Activated naive CD8-positive, alpha-beta T cell (primary cell): ENCODE measurements around the gene NOTUM.
A peak's percentile ranks its signal among the peaks of the same experiment; 100 is the strongest.

Experiments used
- H3K27ac Mint-ChIP-seq: one replicate; pipeline ENCODE4 v1.8.0; 2021; ENCODE audit warnings: mixed read lengths
- H3K27me3 Mint-ChIP-seq: one replicate; pipeline ENCODE4 v1.8.0; 2021; ENCODE audit warnings: mixed read lengths
- H3K36me3 Mint-ChIP-seq: one replicate; pipeline ENCODE4 v1.8.0; 2021; ENCODE audit warnings: mixed read lengths
- H3K4me1 Mint-ChIP-seq: one replicate; pipeline ENCODE4 v1.8.0; 2021; ENCODE audit warnings: low read depth, mixed read lengths
- H3K4me3 Mint-ChIP-seq: one replicate; pipeline ENCODE4 v1.8.0; 2021; ENCODE audit warnings: mild to moderate bottlenecking, mixed read lengths
- H3K9me3 Mint-ChIP-seq: one replicate; pipeline ENCODE4 v1.8.0; 2021; ENCODE audit warnings: low read depth, mixed read lengths

The NOTUM gene

DNA sequence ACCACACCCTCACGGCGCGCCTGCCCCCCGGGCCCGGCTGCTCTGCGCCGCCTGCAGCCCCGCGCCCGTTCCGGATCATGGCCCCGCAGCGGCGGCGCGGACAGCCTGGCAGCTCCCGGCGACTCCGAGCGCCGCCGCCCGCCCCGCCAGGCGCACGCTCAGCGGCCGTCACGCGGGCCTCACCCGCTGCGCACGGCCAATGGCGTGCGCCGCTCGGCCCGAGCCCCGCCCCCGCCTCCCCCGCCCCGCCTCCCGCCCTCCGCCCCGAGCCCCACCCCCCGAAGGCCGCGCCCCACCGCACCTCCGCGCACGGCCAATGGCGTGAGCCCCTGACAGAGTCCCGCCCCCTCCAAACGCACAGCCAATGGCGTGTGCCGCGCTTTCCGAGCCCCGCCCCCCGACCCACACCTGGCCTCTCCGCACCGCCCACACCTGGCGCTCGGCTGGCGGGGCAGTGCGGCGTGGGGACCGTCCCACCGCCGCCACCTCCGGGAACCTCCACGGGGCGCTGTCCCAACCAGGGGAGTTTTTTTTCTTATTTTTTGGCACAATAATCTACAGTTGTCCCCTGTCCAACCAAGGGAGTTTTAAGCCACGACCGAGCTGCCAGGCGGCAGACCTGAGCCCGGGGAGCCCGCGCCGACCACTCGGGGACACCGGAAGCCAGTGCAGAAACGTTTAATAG, 49.6 kb downstream of the NOTUM start, which contains the start of gene PCYT2:
TSS of gene PCYT2 (minus strand) at position 123 of the 685 bp plus-strand sequence. CDS start at position 79, 44 bp downstream.
- Mint-ChIP-seq H3K4me3 (peak within 1 kb of the TSS; percentile 86), H3K27me3 (no peaks in the 10 kb centered on the region), H3K4me1 (peaks cover 13% of the 10 kb centered on the region), H3K36me3 (peaks cover 4% of the 10 kb centered on the region), H3K9me3 (no peaks in the 10 kb centered on the region), H3K27ac (no peak within 1 kb of the TSS)

DNA sequence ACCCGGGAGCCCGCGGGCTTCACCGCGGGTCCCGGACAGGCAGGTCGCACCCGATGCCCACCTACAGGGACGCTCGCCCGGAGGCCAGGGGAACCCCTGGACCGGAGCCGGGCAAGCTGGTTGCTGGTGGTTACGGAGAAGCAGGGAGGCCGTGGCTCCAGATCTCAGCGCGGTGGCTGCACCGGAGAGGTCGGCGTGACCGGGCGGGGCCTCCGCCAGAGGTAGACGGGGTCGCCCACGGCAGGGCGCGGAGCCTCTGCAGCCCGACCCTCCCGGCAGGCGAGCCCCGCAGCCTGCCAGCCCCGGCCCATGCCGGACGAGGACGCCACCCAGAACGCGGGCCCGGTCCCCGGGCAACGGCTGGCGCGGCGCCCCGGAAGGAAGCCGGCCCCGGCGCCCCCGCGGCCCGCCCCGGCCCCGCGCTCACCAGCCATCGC, 50.1 kb downstream of the NOTUM start:
- peaks cover 9% of the 10 kb centered on the region for H3K4me1 Mint-ChIP-seq
- H3K27ac Mint-ChIP-seq = no peak overlapping the region
- H3K4me3 Mint-ChIP-seq = peak overlapping the region; percentile 86
- H3K9me3 Mint-ChIP-seq = no peaks in the 10 kb centered on the region
- no peaks in the 10 kb centered on the region for H3K27me3 Mint-ChIP-seq
- H3K36me3 Mint-ChIP-seq = peaks cover 4% of the 10 kb centered on the region

DNA sequence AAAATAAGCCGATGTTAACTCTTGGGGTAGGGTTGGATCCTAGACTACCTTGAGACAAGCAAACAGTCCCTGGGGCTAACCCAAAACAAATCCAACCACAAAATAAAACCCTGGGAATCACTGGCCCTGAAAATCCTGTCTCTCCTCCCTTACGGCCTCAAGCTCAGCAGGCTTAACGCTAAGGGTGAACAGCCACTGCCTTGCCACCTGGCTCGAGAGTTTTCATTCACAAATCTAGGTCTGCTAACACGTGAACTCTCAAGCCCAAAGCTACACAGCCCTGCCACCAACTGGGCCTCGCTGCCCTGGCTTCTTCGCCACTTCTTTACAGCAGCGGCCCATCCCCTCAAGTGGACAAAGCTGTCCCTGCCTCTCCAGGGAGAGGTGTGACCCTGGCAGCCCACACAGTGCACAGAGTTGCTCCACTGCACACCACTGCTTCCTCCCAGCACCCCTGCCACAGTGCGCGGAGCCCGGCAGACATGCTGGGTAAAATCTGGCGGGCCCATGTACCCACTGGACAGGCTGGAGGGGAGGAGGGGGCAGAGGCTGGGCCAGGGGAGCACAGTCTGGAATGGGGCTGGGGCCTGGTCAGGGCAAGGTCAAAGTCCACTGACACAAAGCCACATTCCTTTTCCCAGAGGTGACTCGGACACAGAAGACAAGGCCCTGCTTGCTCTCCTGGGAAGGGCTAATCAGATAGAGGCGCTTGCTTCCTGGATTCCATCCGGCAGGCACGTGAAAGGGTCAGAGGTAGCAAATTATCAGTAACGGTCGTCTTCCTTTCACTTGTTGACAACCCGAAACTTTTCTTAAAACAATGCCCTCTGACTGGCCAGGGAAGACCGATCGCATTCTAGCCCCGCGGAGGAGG, 50.8 kb downstream of the NOTUM start:
- H3K4me1 Mint-ChIP-seq = peaks cover 7% of the 10 kb centered on the region
- H3K27ac Mint-ChIP-seq = no peak overlapping the region
- peaks cover 4% of the 10 kb centered on the region for H3K36me3 Mint-ChIP-seq
- no peaks in the 10 kb centered on the region for H3K9me3 Mint-ChIP-seq
- peak overlapping the region; percentile 86 for H3K4me3 Mint-ChIP-seq
- no peaks in the 10 kb centered on the region for H3K27me3 Mint-ChIP-seq

DNA sequence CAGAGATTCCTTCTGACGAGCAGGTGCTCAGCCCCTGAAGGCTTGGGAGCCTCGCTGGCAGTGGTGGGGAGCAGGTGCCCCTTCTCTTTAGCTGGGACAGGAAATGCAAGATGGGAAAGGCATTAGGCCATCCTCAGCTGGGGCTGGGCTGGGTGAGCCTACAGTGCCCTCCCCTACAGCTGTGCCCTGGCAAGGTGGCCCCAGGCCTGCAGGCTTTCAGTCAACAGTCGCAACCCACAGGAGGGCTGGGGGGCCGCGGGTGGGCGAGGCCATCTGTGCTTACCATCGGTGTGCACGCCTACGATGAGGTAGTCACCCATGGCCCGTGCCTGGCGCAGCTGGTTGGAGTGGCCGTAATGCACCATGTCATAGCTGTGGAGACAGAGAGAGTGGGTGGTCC, 51.8 kb downstream of the NOTUM start:
- peak overlapping the region; percentile 86 for H3K4me3 Mint-ChIP-seq
- H3K36me3 Mint-ChIP-seq = peaks cover 4% of the 10 kb centered on the region
- H3K27me3 Mint-ChIP-seq = no peaks in the 10 kb centered on the region
- H3K27ac Mint-ChIP-seq = no peak overlapping the region
- H3K9me3 Mint-ChIP-seq = no peaks in the 10 kb centered on the region
- peaks cover 7% of the 10 kb centered on the region for H3K4me1 Mint-ChIP-seq

DNA sequence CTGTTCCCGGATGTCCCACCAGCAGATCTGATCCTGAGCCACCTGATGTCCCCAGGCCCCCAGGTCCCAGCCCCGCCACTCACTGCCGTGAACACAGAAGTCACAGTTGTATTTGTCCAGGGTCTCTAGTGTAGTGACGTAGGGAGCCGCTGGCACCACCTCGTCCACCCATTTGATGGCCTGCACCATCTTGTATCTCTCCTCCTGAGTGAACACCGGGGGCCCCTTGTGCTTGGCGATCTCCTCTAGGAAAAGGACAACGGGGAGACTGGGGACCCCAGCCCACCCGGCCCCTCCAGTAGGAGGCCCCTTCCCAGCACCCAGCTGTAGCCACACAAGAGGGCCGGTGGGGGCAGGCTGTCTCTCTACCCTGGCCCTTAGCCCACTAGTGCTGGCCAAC, 52.2 kb downstream of the NOTUM start:
- no peaks in the 10 kb centered on the region for H3K9me3 Mint-ChIP-seq
- H3K36me3 Mint-ChIP-seq = peaks cover 4% of the 10 kb centered on the region
- H3K27ac Mint-ChIP-seq = no peak overlapping the region
- H3K4me3 Mint-ChIP-seq = no peak overlapping the region
- H3K4me1 Mint-ChIP-seq = peaks cover 7% of the 10 kb centered on the region
- H3K27me3 Mint-ChIP-seq = no peaks in the 10 kb centered on the region

DNA sequence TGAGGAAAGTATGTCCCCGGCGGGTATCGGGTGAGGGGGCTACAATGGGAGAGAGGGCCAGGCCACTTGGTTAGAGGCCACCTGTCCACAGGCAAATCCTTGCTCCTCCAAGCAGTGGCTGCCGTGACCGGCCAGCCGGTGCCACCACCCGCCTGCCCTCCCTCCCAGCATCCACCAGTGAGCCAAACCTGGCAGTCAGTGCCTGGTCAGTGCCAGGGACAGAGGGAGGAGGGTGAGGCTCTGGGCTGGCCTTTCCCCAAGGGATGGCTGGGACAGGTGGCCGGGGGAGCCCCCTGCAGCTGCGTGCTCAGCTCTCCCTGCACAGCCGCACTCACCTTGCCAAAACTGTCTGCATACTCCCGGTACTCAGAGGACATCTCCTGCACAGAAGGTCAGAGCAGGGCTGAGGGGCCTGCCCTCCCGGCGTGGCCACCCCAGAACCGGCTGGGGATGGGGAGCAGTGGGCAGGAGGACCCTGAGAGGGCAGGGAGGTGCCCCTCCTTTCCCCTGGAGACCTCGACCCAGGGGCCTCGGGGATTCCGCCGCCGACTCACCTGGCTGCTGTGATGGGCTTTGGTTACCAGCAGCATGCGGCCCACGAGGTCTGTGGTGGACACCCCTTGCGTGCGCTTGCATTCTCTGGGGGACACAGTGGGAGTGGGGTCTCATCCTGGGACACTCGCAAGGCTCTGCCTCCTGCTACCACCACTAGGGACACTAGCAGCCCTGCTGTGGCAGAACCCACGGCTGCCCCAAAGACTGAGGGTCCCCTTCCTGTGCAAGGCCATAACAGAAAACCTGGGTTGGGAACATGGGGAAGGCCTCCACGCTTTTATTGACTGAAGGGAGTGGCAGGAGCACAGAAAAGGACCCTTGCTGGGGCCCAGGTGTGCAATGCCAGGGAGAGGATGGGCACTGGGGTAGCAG, 53.5 kb downstream of the NOTUM start:
- H3K36me3 Mint-ChIP-seq = no peaks in the 10 kb centered on the region
- no peak overlapping the region for H3K4me3 Mint-ChIP-seq

DNA sequence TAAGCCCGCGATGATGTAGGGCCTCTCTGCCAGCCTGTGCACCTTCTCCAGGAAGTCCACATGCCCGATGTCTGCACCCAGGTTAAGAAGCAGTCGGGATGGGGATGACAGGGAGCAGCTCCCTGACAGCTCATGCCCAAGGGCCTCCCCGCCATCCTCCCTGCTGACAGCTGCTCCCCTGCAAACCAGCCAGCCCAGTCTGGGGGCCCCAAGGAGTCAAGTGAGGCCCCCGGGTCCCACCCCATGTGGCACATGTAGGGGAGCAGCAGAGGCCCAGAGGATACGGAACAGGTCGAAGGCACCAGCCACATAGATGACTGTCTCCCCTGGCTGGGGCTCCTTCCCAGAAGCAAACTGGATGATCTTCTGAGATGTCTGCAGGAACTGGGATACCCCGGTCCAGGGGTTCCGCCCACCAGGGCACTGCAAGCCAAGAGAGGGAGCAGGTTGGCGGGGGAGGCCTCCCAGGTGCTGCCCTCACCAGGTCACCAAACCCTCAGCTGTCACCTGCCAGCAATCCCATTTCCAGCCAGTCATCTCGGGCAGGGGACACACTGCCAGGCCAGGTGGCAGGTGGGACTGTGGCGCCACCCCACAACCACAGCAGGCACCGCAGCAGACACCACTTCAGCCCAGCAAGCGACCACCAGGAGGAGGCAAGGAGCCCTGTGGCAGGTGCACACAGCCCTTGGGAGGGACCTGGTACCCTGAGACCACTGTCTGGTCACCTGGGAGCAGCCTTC, 54.3 kb downstream of the NOTUM start:
- Mint-ChIP-seq H3K27ac (no peak overlapping the region), H3K36me3 (no peaks in the 10 kb centered on the region), H3K4me3 (no peak overlapping the region), H3K27me3 (no peaks in the 10 kb centered on the region), H3K4me1 (peaks cover 7% of the 10 kb centered on the region), H3K9me3 (no peaks in the 10 kb centered on the region)

More for the DNA sequence above, 53.5 kb downstream of the NOTUM start:
- Mint-ChIP-seq H3K27me3 (no peaks in the 10 kb centered on the region), H3K27ac (no peak overlapping the region), H3K4me1 (peaks cover 7% of the 10 kb centered on the region), H3K9me3 (no peaks in the 10 kb centered on the region)

DNA sequence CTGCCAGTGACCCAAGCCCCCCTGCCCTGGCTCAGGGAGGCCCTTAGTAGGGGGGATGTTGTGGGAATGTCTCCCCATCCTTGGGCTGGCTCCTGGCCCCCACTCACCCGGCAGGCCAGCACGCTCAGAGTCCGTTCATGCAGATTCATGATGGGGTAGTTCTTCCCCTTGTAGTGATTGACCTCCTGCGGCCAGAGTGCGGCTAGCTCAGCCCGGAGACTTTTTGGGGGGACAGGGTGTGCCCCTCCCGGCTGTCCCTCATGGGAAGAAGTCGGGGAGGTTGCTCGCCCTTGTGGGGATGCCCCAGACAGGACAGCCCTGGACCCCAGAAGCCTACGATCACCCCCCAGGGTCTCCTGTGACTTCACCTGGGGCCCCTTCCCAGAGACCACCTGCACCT, 55.0 kb downstream of the NOTUM start:
- no peaks in the 10 kb centered on the region for H3K9me3 Mint-ChIP-seq

DNA sequence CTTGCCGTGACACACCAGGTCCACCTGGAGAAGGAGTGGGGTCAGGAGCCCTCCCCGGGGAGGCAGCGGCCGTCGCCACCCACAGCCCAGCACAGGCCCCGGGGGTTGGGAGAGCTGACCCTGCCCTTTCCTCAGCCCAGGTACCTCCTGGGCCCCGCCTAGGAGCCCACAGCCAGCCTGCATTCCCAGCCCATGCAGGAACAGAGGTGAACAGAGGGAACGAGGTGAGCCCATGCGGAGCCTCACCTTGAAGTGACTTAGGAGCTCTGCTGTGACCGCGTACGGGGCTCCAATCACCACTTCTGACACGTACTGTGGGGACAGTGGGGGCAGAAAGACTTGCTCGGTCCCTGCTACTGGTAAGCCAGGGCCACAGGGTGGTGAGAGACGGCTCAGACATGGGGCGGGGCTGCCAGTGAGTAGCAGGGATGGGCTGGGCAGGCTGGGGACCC, 55.5 kb downstream of the NOTUM start:
- peaks cover 5% of the 10 kb centered on the region for H3K27me3 Mint-ChIP-seq
- no peaks in the 10 kb centered on the region for H3K9me3 Mint-ChIP-seq
- no peak overlapping the region for H3K4me3 Mint-ChIP-seq
- H3K36me3 Mint-ChIP-seq = peaks cover 5% of the 10 kb centered on the region
- no peak overlapping the region for H3K27ac Mint-ChIP-seq
- H3K4me1 Mint-ChIP-seq = peaks cover 13% of the 10 kb centered on the region

More for the DNA sequence above, 55.0 kb downstream of the NOTUM start:
- H3K4me3 Mint-ChIP-seq = no peak overlapping the region
- H3K27ac Mint-ChIP-seq = no peak overlapping the region
- H3K27me3 Mint-ChIP-seq = peaks cover 3% of the 10 kb centered on the region
- peaks cover 3% of the 10 kb centered on the region for H3K36me3 Mint-ChIP-seq
- peaks cover 12% of the 10 kb centered on the region for H3K4me1 Mint-ChIP-seq

DNA sequence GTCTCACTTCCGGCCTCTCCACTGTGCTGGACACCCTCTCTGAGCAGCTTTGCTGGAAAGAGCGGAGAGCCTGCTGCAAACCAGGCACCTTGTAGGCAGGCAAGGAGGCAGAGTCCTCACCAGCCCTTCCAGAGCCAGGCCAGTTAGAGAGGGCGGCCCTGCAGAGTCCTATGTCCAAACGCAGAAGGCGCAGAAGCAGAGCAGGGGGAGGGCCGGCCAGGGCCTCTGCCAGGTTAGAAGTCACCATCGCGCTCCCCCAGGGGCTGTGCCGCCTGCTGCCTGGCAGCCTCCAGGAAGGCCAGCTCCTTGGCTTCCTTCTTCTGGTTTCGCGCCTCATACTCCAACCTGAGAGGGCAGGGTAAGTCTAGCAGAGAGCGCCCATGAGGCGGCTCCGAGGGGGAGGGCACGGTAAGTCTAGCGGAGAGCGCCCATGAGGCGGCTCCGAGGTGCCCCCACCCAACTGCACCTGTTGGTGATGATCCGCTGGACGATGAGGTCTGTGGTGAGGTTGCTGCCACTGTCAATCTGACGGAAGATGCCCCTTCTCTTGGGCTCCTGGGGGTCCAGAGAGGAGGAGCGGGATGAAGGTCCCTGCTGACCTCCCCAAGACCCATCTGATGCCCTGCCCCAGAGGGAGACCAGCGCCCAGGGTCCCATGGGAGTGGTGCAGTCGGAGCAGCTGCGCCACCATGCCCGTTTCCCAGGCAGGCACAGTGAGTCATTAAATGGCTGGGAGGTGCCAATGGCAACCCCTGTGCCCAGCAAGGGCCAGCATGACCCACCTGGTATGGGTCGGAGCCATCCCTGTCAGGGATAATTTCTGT, 56.2 kb downstream of the NOTUM start:
- H3K4me1 Mint-ChIP-seq = peaks cover 9% of the 10 kb centered on the region
- peaks cover 8% of the 10 kb centered on the region for H3K36me3 Mint-ChIP-seq
- H3K9me3 Mint-ChIP-seq = no peaks in the 10 kb centered on the region
- no peak overlapping the region for H3K4me3 Mint-ChIP-seq
- H3K27ac Mint-ChIP-seq = no peak overlapping the region
- peaks cover 5% of the 10 kb centered on the region for H3K27me3 Mint-ChIP-seq

DNA sequence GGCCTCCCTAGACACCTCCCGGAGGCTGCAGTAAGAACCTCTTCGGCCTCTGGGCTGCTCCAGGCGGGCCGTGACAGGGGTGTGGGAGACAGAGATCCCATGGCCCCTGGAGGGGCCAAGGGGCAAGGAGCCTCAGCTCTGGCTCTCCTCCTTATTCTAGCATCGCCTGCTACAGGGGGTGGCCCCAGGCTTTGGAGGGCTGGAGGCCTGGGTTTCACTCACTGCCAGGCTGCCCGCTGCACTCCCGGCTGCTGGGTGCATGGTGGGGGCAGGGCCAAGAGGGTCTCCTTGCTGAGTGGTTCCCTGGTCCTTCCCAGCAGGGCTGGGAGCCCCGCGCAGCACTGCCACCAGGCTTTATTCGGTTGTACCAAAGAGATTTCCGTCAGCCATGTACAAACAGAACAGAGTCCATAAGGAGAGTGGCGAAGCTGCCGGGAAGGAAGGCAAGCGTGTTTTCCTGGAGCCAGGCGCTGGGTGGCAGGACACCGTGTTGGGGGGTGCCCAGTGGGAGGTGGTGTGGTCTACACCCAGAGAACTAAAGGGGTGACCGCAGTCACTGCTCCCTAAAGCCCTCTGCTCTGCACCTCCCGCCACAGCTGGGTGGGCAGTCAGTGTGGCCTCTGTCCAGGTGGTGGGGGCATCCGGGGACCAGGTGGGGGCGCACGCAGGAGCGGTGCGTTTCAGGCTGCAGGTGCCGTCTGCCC, 56.9 kb downstream of the NOTUM start:
- Mint-ChIP-seq H3K4me1 (peaks cover 7% of the 10 kb centered on the region), H3K9me3 (no peaks in the 10 kb centered on the region), H3K4me3 (no peak overlapping the region), H3K27me3 (peaks cover 5% of the 10 kb centered on the region), H3K27ac (no peak overlapping the region), H3K36me3 (peaks cover 8% of the 10 kb centered on the region)

DNA sequence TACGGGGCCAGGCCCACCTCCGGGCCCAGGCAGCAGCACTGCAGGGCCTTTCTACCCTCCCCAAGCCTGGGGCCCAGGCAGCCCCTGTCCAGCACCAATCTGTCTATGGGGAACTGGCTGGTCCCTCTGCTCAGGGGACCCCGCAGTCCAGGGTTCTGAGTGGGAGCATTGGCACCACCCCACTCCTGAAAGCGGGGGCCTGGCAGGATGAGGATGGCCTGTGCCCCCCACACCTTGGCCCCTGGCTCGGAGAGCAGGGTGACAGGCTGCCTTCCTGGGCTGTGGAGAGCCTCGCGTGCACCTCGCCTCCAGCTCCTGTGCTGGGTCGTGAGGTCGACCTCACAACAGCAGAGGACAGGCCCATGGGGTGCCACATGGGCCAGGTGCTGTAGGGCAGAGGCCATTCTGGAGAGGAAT, 57.6 kb downstream of the NOTUM start:
- Mint-ChIP-seq H3K27me3 (peaks cover 5% of the 10 kb centered on the region), H3K36me3 (peaks cover 8% of the 10 kb centered on the region), H3K9me3 (no peaks in the 10 kb centered on the region), H3K4me1 (peaks cover 7% of the 10 kb centered on the region), H3K4me3 (no peak overlapping the region), H3K27ac (no peak overlapping the region)
